Kidney epithelial cell (primary cell): ENCODE measurements around the gene TPT1. TPM values are rescaled to one million over a fixed set of nuclear protein-coding genes. Genes with fewer than 3 reads are reported as not detected.
"Not testable (repeated sequence)": the region's sequence is repeated elsewhere in the genome, so short reads cannot be mapped to it uniquely, and the experiment has no call there.

Experiments used
- DNase-seq: peaks from one replicate; pipeline ENCODE4 v3.0.0-alpha.2; 2010; ENCODE audit warnings: low read depth
- H3K27me3 ChIP-seq: 2 replicates; pipeline ENCODE4 v1.6.0; 2011; ENCODE audit warnings: low read length; ENCODE audit not compliant: control insufficient read depth, insufficient read depth
- H3K36me3 ChIP-seq: 2 replicates; pipeline ENCODE4 v1.5.1; 2011; ENCODE audit warnings: low read length; ENCODE audit not compliant: control insufficient read depth, insufficient read depth
- H3K4me3 ChIP-seq: 2 replicates; pipeline ENCODE4 v1.5.1; 2011; ENCODE audit warnings: low read depth, mild to moderate bottlenecking, control low read depth, low read length
- CTCF ChIP-seq: IDR thresholded peaks from 2 replicates; pipeline ENCODE4 v1.5.1; 2011; ENCODE audit warnings: mild to moderate bottlenecking, moderate library complexity, low read length, control low read depth, inconsistent platforms; ENCODE audit not compliant: insufficient read depth, poor library complexity, severe bottlenecking
- total RNA-seq: library from RNA; depleted of rRNA; stranded (reverse); fragments of >200 nt; gene quantifications from 2 replicates; pipeline ENCODE4 v1.2.3, GENCODE V29; 2015

Gene TPT1
- total RNA-seq, 1 donor from 2014 or later = 3,236 TPM

- no peaks in the 10 kb centered on the region for H3K27me3 ChIP-seq
- H3K36me3 ChIP-seq = no peaks in the 10 kb centered on the region
- DNase-seq = no peak
- no peak for TF ChIP-seq CTCF
- no peak overlapping the region for H3K4me3 ChIP-seq
Measured at GRCh38 chr13:45384474-45385174, 43.6 kb upstream of the TPT1 start.

- not testable (repeated sequence) for H3K4me3 ChIP-seq, H3K36me3 ChIP-seq, DNase-seq, H3K27me3 ChIP-seq
Measured at GRCh38 chr13:45382739-45383138, 41.8 kb upstream of the TPT1 start.

- Histone ChIP-seq H3K36me3 (no peaks in the 10 kb centered on the region), H3K27me3 (no peaks in the 10 kb centered on the region), H3K4me3 (no peak overlapping the region)
- no peak for DNase-seq
- TF ChIP-seq CTCF = no peak
Measured at GRCh38 chr13:45381196-45381595, 40.2 kb upstream of the TPT1 start.

- DNase-seq, H3K27me3 ChIP-seq, H3K4me3 ChIP-seq, H3K36me3 ChIP-seq: not testable (repeated sequence)
Measured at GRCh38 chr13:45380708-45381107, 39.7 kb upstream of the TPT1 start.

- not testable (repeated sequence) for H3K4me3 ChIP-seq, H3K27me3 ChIP-seq, H3K36me3 ChIP-seq, DNase-seq
Measured at GRCh38 chr13:45379516-45379915, 38.5 kb upstream of the TPT1 start.

GRCh38 chr13:45378786-45379185, 37.8 kb upstream of the TPT1 start:
- not testable (repeated sequence) for H3K36me3 ChIP-seq, DNase-seq, H3K27me3 ChIP-seq, H3K4me3 ChIP-seq

- DNase-seq, H3K4me3 ChIP-seq, H3K36me3 ChIP-seq, H3K27me3 ChIP-seq: not testable (repeated sequence)
Measured at GRCh38 chr13:45377314-45377713, 36.3 kb upstream of the TPT1 start.

- not testable (repeated sequence) for H3K27me3 ChIP-seq, DNase-seq
Measured at GRCh38 chr13:45376651-45377050, 35.7 kb upstream of the TPT1 start.

GRCh38 chr13:45374917-45375316, 33.9 kb upstream of the TPT1 start:
- no peak for DNase-seq
- H3K36me3 ChIP-seq = no peaks in the 10 kb centered on the region
- no peak overlapping the region for H3K4me3 ChIP-seq
- no peaks in the 10 kb centered on the region for H3K27me3 ChIP-seq
- no peak for TF ChIP-seq CTCF

More at GRCh38 chr13:45376651-45377050, 35.7 kb upstream of the TPT1 start:
- H3K4me3 ChIP-seq, H3K36me3 ChIP-seq: not testable (repeated sequence)
